ENCODE results near the gene NAIF1. TPM values are rescaled to one million over a fixed set of nuclear protein-coding genes. Genes with fewer than 3 reads are reported as not detected.

NAIF1 gene
- polyA plus RNA-seq, 2 of the 4 experiments (the other 2 are of a cell fraction) = 6.0 to 7.5 TPM

- FAIRE-seq (no peak), DNase-seq (ENCODE audit: low read depth in 1 of 2, low spot score in 1 of 2) (no peak), ATAC-seq (peak in 1 of 2 experiments; percentile 29; a peak in 3 of 6 replicates)
- Histone ChIP-seq H3K4me3 (no peak overlapping the region), H3K4me1 (no peaks in the 10 kb centered on the region), H3K27ac (no peak overlapping the region), H3K4me2 (no peak overlapping the region), H3K9me3 (no peaks in the 10 kb centered on the region)
- ChIA-PET POLR2A (no interaction called here), CTCF (interaction anchor here (0.6 to 19.6 kb wide), 7 partner anchors 8 to 162 kb away, joined by 3 to 290 read pairs (median 4); partner anchors contain the start of gene PTGES2)
- WGBS (ENCODE audit: missing lambda C conversion rate) = 94% methylated on average over 23 of the region's 23 CpGs
- TF ChIP-seq HOXB5 (CRISPR knock-in tag; IDR thresholded peaks at IDR 0.05) (no peak), HOXA7 (CRISPR knock-in tag; IDR thresholded peaks at IDR 0.05) (no peak), NFE2L2 (conservative IDR thresholded peaks at IDR 0.05; ENCODE audit: low read length) (no peak), CBX2 (IDR thresholded peaks at IDR 0.05; ENCODE audit: borderline replicate concordance, low read depth) (no peak), ESRRA (IDR thresholded peaks at IDR 0.05; ENCODE audit: borderline replicate concordance, low read length) (no peak), ZC3H11A (IDR thresholded peaks at IDR 0.05) (no peak), MAX (IDR thresholded peaks at IDR 0.05) (no peak), HOXB13 (CRISPR knock-in tag; IDR thresholded peaks at IDR 0.05; ENCODE audit: low read depth) (no peak), CEBPB (IDR thresholded peaks at IDR 0.05) (no peak), NPAS2 (CRISPR knock-in tag; IDR thresholded peaks at IDR 0.05; ENCODE audit: borderline replicate concordance) (no peak), JUNB (IDR thresholded peaks at IDR 0.05) (no peak), HMGXB4 (CRISPR knock-in tag; IDR thresholded peaks at IDR 0.05; ENCODE audit: borderline replicate concordance) (no peak), MAZ (IDR thresholded peaks at IDR 0.05; ENCODE audit: borderline replicate concordance, low read depth, low read length) (no peak)
- TF ChIP-seq, protein P1, sequence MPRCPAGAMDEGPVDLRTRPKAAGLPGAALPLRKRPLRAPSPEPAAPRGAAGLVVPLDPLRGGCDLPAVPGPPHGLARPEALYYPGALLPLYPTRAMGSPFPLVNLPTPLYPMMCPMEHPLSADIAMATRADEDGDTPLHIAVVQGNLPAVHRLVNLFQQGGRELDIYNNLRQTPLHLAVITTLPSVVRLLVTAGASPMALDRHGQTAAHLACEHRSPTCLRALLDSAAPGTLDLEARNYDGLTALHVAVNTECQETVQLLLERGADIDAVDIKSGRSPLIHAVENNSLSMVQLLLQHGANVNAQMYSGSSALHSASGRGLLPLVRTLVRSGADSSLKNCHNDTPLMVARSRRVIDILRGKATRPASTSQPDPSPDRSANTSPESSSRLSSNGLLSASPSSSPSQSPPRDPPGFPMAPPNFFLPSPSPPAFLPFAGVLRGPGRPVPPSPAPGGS (IDR thresholded peaks at IDR 0.05) = no peak
- TF ChIP-seq, protein P2, sequence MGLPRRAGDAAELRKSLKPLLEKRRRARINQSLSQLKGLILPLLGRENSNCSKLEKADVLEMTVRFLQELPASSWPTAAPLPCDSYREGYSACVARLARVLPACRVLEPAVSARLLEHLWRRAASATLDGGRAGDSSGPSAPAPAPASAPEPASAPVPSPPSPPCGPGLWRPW (IDR thresholded peaks at IDR 0.05) = no peak
- TF ChIP-seq, protein P3, sequence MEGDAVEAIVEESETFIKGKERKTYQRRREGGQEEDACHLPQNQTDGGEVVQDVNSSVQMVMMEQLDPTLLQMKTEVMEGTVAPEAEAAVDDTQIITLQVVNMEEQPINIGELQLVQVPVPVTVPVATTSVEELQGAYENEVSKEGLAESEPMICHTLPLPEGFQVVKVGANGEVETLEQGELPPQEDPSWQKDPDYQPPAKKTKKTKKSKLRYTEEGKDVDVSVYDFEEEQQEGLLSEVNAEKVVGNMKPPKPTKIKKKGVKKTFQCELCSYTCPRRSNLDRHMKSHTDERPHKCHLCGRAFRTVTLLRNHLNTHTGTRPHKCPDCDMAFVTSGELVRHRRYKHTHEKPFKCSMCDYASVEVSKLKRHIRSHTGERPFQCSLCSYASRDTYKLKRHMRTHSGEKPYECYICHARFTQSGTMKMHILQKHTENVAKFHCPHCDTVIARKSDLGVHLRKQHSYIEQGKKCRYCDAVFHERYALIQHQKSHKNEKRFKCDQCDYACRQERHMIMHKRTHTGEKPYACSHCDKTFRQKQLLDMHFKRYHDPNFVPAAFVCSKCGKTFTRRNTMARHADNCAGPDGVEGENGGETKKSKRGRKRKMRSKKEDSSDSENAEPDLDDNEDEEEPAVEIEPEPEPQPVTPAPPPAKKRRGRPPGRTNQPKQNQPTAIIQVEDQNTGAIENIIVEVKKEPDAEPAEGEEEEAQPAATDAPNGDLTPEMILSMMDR (IDR thresholded peaks at IDR 0.05) = no peak
Observed at GRCh38 chr9:128106181-128106939, 39.2 kb upstream of the NAIF1 start.

DNA sequence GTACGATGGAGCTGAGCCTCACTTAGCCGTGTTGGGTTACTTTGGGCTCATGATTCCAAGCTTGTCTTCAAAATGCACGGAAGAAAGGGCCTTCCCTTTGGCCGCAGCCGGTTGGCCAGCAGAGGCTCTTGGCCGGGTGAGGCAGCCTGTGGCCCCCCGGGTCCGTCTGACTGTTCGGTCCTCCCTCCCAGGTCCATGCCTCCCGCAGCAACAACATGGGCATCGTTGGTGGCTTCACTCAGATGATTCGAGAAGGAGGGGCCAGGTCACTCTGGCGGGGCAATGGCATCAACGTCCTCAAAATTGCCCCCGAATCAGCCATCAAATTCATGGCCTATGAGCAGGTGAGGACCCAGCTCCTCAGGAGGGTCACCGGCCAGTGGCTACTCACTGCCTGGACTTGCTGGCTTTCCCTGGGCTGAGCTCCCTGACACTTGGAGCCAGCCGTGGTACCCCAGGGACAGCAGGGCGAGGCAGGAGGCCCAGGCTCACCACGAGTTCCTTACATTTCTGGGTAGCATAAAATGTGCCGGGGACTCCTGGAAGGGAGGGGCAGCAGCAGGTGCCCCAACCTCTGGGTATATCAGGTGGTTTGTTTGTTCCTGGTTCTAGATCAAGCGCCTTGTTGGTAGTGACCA lies 38.5 kb upstream of the NAIF1 start:
- no peak for FAIRE-seq
- WGBS (ENCODE audit: missing lambda C conversion rate) = 89% methylated on average over 18 of the region's 21 CpGs
- POLR2A ChIA-PET = no interaction called here

More for the DNA sequence above, 38.5 kb upstream of the NAIF1 start:
- no peak overlapping the region for H3K27ac ChIP-seq
- TF ChIP-seq RFX5 (IDR thresholded peaks at IDR 0.05) (no peak), MAX (IDR thresholded peaks at IDR 0.05) (no peak), RAD21 (conservative IDR thresholded peaks at IDR 0.05 in 1 of 2, IDR thresholded peaks at IDR 0.05 in 1 of 2) (no peak), ZSCAN20 (CRISPR knock-in tag; IDR thresholded peaks at IDR 0.05) (no peak), HOXA7 (CRISPR knock-in tag; IDR thresholded peaks at IDR 0.05) (no peak), JUN (IDR thresholded peaks at IDR 0.05) (no peak), POLR2A (IDR thresholded peaks at IDR 0.05; ENCODE audit: low read length) (no peak), USF2 (IDR thresholded peaks at IDR 0.05) (no peak), KDM1A (IDR thresholded peaks at IDR 0.05; ENCODE audit: low read depth) (no peak), RNF2 (IDR thresholded peaks at IDR 0.05; ENCODE audit: borderline replicate concordance, low read depth) (no peak), HDAC2 (IDR thresholded peaks at IDR 0.05) (no peak), NPAS2 (CRISPR knock-in tag; IDR thresholded peaks at IDR 0.05; ENCODE audit: borderline replicate concordance) (no peak), SMC3 (IDR thresholded peaks at IDR 0.05) (no peak)
- TF ChIP-seq, protein P4, sequence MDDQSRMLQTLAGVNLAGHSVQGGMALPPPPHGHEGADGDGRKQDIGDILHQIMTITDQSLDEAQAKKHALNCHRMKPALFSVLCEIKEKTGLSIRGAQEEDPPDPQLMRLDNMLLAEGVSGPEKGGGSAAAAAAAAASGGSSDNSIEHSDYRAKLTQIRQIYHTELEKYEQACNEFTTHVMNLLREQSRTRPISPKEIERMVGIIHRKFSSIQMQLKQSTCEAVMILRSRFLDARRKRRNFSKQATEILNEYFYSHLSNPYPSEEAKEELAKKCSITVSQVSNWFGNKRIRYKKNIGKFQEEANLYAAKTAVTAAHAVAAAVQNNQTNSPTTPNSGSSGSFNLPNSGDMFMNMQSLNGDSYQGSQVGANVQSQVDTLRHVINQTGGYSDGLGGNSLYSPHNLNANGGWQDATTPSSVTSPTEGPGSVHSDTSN (IDR thresholded peaks at IDR 0.05) = no peak
- H3K4me3 ChIP-seq = no peak overlapping the region
- H3K4me2 ChIP-seq = no peak overlapping the region
- 0 out of 3 replicates have a peak, but pooled peaks cover 3% of the 10 kb centered on the region for H3K4me1 ChIP-seq
- CTCF ChIA-PET = interaction anchor here (0.9 to 19.6 kb wide), 6 partner anchors 10 to 162 kb away, joined by 3 to 290 read pairs (median 8); partner anchors contain the start of gene PTGES2
- ATAC-seq = no peak
- DNase-seq (ENCODE audit: low read depth in 1 of 2, low spot score in 1 of 2) = no peak
- H3K9me3 ChIP-seq = no peaks in the 10 kb centered on the region

Data from A549 (cell line).